Measurements from ENCODE around the gene BNIP5.

DNA sequence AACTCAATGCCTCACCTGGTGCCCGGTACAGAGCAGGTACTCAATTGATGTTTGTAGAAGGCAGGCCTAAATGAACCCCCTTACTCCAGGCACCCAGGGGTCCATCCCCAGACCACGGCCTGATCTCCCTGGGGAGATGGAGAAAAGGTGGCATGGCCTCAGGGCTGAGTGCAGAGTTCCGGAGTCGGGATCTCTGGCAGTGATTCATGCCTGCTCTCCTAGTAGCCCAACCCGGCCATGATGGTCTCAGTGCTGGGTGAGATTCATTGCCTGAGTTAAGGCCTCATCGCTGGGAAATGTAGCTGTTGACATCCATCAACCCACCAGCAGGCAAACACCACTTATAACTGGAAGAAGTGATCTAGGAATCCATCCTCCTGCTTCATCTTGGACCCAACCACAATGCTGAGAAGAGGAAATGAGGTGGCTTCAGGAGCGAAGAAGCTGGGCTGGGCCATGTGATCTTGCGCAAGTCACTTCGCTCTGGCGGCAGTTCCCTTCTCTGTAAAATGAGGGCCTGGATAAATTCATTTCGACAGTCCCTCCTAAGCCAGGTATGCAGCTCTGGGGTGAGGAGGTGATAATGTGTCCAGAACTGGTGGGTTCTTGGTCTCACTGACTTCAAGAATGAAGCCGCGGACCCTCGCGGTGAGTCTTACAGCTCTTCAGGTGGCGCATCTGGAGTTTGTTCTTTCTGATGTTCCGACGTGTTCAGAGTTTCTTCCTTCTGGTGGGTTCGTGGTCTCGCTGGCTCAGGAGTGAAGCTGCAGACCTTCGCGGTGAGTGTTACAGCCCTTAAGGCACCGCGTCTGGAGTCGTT, 26.1 kb upstream of the BNIP5 start:
- TF ChIP-seq, protein P1, sequence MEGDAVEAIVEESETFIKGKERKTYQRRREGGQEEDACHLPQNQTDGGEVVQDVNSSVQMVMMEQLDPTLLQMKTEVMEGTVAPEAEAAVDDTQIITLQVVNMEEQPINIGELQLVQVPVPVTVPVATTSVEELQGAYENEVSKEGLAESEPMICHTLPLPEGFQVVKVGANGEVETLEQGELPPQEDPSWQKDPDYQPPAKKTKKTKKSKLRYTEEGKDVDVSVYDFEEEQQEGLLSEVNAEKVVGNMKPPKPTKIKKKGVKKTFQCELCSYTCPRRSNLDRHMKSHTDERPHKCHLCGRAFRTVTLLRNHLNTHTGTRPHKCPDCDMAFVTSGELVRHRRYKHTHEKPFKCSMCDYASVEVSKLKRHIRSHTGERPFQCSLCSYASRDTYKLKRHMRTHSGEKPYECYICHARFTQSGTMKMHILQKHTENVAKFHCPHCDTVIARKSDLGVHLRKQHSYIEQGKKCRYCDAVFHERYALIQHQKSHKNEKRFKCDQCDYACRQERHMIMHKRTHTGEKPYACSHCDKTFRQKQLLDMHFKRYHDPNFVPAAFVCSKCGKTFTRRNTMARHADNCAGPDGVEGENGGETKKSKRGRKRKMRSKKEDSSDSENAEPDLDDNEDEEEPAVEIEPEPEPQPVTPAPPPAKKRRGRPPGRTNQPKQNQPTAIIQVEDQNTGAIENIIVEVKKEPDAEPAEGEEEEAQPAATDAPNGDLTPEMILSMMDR (IDR thresholded peaks at IDR 0.05) = no peak
- no peak for TF ChIP-seq POLR2A (IDR thresholded peaks at IDR 0.05)

Data from esophagus squamous epithelium (tissue), 4 donors.